ENCODE data around the gene UGT2B15. TPM values are rescaled to one million over a fixed set of nuclear protein-coding genes. Genes with fewer than 3 reads are reported as not detected.

Gene UGT2B15
- total and polyA plus RNA-seq, 10 of the 15 experiments (the other 5 are each of a cell fraction or from before 2014, with no cell fraction given), result not detected

DNA sequence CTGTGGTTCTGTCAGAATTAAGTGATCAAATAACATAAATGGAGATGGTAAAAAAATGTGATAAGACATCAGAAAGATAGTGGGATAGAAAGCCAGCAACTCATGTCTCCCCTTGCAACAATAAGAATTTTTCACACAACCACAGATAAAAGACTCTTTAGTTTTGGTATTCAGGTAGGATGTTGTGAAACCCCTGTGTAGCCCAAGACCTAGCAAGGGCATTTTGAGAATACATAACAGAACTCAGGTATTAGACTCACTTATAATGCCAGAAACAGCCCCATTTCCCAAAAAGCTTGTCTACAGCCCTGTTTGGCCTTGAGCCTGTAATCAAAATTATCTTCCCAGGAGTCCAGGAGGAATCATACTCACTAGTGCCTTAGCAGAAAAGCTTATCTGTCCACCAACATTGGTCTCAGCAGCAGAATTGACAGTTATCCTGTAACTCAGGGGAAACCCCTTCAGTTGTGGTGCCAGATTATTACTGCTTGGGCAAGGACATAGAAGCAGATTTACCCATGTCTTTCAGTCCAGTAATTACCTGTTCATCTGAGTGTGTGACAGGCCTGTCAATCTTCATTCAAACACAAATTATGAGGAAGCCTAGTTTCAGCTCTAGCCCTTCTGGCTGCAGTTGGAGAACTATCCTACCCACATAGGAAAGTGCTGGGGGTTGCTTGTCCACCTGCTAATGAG, 53.3 kb downstream of the UGT2B15 start (continued):
- TF ChIP-seq SMC3 (IDR thresholded peaks at IDR 0.05; ENCODE audit: borderline replicate concordance, low read length), result no peak
- TF ChIP-seq SUPT20H (IDR thresholded peaks at IDR 0.05; ENCODE audit: borderline replicate concordance, control insufficient read depth, low read depth, low read length), result no peak
- TF ChIP-seq CHD2 (IDR thresholded peaks at IDR 0.05; ENCODE audit: borderline replicate concordance, low read depth, low read length), result no peak
- TF ChIP-seq KDM1A (IDR thresholded peaks at IDR 0.05; ENCODE audit: borderline replicate concordance), result no peak
- TF ChIP-seq NFXL1 (IDR thresholded peaks at IDR 0.05; ENCODE audit: borderline replicate concordance), result no peak

DNA sequence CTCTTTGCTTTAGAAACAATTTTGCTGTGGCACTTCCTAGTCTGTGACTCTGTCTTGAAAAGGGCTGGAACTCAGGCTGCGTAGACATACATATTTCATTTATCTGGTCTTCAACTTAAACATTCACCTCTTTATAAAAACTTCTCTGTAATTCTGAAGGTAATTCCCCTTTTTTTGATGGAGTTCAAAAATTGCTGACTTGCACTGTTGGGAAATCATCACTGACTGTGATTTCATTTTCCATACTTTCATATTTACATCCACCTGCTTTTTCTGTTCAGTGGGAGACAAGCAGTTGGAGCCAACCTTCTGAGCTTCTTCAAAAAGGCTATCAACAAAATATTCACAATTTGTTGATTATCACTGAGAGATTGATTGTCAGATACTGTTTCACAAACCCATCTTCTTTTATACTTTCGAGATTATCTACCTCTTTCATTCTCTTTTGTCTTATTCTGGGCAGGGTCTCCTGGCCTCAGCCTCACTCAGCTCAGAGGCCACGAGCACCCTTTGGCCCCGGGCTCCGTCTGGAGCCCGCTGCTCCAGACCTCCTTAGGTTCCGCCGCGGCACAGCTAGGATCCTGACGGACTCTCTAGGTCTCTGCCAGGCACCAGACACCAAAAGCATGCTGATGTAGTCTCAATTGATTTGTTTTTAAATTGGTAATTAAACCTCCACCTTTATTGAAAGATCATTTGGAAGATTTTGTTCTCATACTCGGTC, 54.6 kb downstream of the UGT2B15 start:
- Histone ChIP-seq H3K9ac (ENCODE audit: control insufficient read depth, insufficient read depth, low read length) (no peak overlapping the region), H3K36me3 (ENCODE audit: control insufficient read depth in 2 of 2, insufficient read depth in 2 of 2, low read length in 1 of 2) (no peaks in the 10 kb centered on the region), H3K4me3 (no peak overlapping the region), H3K4me2 (ENCODE audit: control insufficient read depth, insufficient read depth) (no peak overlapping the region), H3K4me1 (ENCODE audit: control insufficient read depth, insufficient read depth, low read length) (no peaks in the 10 kb centered on the region), H3K79me2 (ENCODE audit: control insufficient read depth, insufficient read depth, low read length) (no peaks in the 10 kb centered on the region), H3K9me3 (replicated peaks; ENCODE audit: control insufficient read depth, insufficient read depth, low read length) (no peaks in the 10 kb centered on the region), H3K27me3 (replicated peaks in 1 of 2; ENCODE audit: control insufficient read depth in 2 of 2, insufficient read depth in 2 of 2, low read length in 1 of 2) (no peaks in the 10 kb centered on the region), H2AFZ (ENCODE audit: control insufficient read depth, low read depth, low read length) (no peak overlapping the region), H3K27ac (ENCODE audit: control insufficient read depth, insufficient read depth) (no peak overlapping the region), H4K20me1 (ENCODE audit: control insufficient read depth, insufficient read depth) (no peaks in the 10 kb centered on the region)
- BruUV-seq (replicated peaks), result no TSS peak
- intact Hi-C loops (cut with micrococcal nuclease; ENCODE audit: unreplicated experiment) (no loop called here), in situ Hi-C loops (cut with MboI) (no loop called here)
- CTCF ChIA-PET, result no interaction called here
- WGBS (ENCODE audit: insufficient coverage, insufficient replicate concordance, low lambda C conversion rate, missing lambda C conversion rate), result no CpG with 5 or more reads among the region's 11 CpGs
- ATAC-seq (no peak), DNase-seq (ENCODE audit: low read depth, low spot score) (no peak), FAIRE-seq (no peak)
- SMC1A ChIA-PET (ENCODE audit: uncharacterized antibody, unreplicated experiment), result no interaction called here
- RAD21 ChIA-PET (ENCODE audit: unreplicated experiment), result no interaction called here
- POLR2A ChIA-PET, result no interaction called here
- TF ChIP-seq IKZF2 (IDR thresholded peaks at IDR 0.05) (no peak), RAD21 (IDR thresholded peaks at IDR 0.05; ENCODE audit: insufficient read depth, low read depth, low read length) (no peak), BACH1 (IDR thresholded peaks at IDR 0.05; ENCODE audit: borderline replicate concordance) (no peak), ZNF622 (IDR thresholded peaks at IDR 0.05) (no peak), CHD4 (IDR thresholded peaks at IDR 0.05) (no peak), HDAC2 (IDR thresholded peaks at IDR 0.05) (no peak), STAT1 (conservative IDR thresholded peaks at IDR 0.05) (no peak), CBX5 (IDR thresholded peaks at IDR 0.05; ENCODE audit: low read depth) (no peak), BHLHE40 (IDR thresholded peaks at IDR 0.05; ENCODE audit: borderline replicate concordance in 1 of 2, low read depth in 2 of 2, low read length in 1 of 2) (no peak), MTA3 (IDR thresholded peaks at IDR 0.05; ENCODE audit: borderline replicate concordance, low read length) (no peak), WRNIP1 (IDR thresholded peaks at IDR 0.05; ENCODE audit: borderline replicate concordance, low read depth, low read length) (no peak)
- TF ChIP-seq, protein P1, sequence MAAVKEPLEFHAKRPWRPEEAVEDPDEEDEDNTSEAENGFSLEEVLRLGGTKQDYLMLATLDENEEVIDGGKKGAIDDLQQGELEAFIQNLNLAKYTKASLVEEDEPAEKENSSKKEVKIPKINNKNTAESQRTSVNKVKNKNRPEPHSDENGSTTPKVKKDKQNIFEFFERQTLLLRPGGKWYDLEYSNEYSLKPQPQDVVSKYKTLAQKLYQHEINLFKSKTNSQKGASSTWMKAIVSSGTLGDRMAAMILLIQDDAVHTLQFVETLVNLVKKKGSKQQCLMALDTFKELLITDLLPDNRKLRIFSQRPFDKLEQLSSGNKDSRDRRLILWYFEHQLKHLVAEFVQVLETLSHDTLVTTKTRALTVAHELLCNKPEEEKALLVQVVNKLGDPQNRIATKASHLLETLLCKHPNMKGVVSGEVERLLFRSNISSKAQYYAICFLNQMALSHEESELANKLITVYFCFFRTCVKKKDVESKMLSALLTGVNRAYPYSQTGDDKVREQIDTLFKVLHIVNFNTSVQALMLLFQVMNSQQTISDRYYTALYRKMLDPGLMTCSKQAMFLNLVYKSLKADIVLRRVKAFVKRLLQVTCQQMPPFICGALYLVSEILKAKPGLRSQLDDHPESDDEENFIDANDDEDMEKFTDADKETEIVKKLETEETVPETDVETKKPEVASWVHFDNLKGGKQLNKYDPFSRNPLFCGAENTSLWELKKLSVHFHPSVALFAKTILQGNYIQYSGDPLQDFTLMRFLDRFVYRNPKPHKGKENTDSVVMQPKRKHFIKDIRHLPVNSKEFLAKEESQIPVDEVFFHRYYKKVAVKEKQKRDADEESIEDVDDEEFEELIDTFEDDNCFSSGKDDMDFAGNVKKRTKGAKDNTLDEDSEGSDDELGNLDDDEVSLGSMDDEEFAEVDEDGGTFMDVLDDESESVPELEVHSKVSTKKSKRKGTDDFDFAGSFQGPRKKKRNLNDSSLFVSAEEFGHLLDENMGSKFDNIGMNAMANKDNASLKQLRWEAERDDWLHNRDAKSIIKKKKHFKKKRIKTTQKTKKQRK (IDR thresholded peaks at IDR 0.05; ENCODE audit: low read depth, low read length), result no peak
